ENCODE measurements around the gene ORAI3.

The ORAI3 gene

GRCh38 chr16:30948667-30949649 lies at the start of gene ORAI3:
Gene ORAI3, plus strand, starts transcription at chr16:30949068. Its CDS starts 222 bp downstream, at chr16:30949290.
- peak within 1 kb of the TSS; percentile 70 for H3K4me3 ChIP-seq (ENCODE audit: low read depth, low read length)
- in situ Hi-C loops (cut with HindIII; ENCODE audit: low sequenced_read_pairs), result no loop called here
- TF ChIP-seq CTCF (IDR thresholded peaks at IDR 0.05; ENCODE audit: low read depth, low read length), result no peak
- DNase-seq (ENCODE audit: low read depth, low spot score), result peak; percentile 53

GRCh38 chr16:30899794-30900193 lies 49.1 kb upstream of the ORAI3 start:
- DNase-seq (ENCODE audit: low read depth, low spot score), result no peak
- H3K4me3 ChIP-seq (ENCODE audit: low read depth, low read length), result no peak overlapping the region
- in situ Hi-C loops (cut with HindIII; ENCODE audit: low sequenced_read_pairs), result loop anchor here (25.0 kb wide), 1 partner anchor 112 kb away; the partner anchor contains the start of gene ZNF629
- TF ChIP-seq CTCF (IDR thresholded peaks at IDR 0.05; ENCODE audit: low read depth, low read length), result no peak

- DNase-seq (ENCODE audit: low read depth, low spot score), result no peak
- no peak overlapping the region for H3K4me3 ChIP-seq (ENCODE audit: low read depth, low read length)
- TF ChIP-seq CTCF (IDR thresholded peaks at IDR 0.05; ENCODE audit: low read depth, low read length), result no peak
- in situ Hi-C loops (cut with HindIII; ENCODE audit: low sequenced_read_pairs), result no loop called here
Observed at GRCh38 chr16:30900588-30900987, 48.3 kb upstream of the ORAI3 start.

GRCh38 chr16:30901201-30902028 lies 47.5 kb upstream of the ORAI3 start:
- no peak for TF ChIP-seq CTCF (IDR thresholded peaks at IDR 0.05; ENCODE audit: low read depth, low read length)

GRCh38 chr16:30902029-30902972 lies 46.6 kb upstream of the ORAI3 start:
- in situ Hi-C loops (cut with HindIII; ENCODE audit: low sequenced_read_pairs), result no loop called here
- DNase-seq (ENCODE audit: low read depth, low spot score), result peak; percentile 28

More at GRCh38 chr16:30901201-30902028, 47.5 kb upstream of the ORAI3 start:
- DNase-seq (ENCODE audit: low read depth, low spot score), result no peak
- peak overlapping the region; percentile 30 for H3K4me3 ChIP-seq (ENCODE audit: low read depth, low read length)
- in situ Hi-C loops (cut with HindIII; ENCODE audit: low sequenced_read_pairs), result no loop called here

More at GRCh38 chr16:30902029-30902972, 46.6 kb upstream of the ORAI3 start:
- peak overlapping the region; percentile 30 for H3K4me3 ChIP-seq (ENCODE audit: low read depth, low read length)
- TF ChIP-seq CTCF (IDR thresholded peaks at IDR 0.05; ENCODE audit: low read depth, low read length), result peak; percentile 21
